HEK293T (cell line): ENCODE measurements around the gene MYL7.

Source experiments
- BHLHE40 ChIP-seq: fragments of 450-650 bp; IDR thresholded peaks from 2 replicates; pipeline ENCODE4 v1.6.1; 2016; ENCODE audit warnings: mild to moderate bottlenecking, moderate library complexity, borderline replicate concordance
- ELF4 ChIP-seq: fragments of 450-650 bp; IDR thresholded peaks from 2 replicates; pipeline ENCODE4 v1.6.1; 2017; ENCODE audit warnings: antibody characterized with exemption
- FOXA1 ChIP-seq: fragments of 450-650 bp; IDR thresholded peaks from 2 replicates; pipeline ENCODE4 v1.6.1; 2016; ENCODE audit warnings: mild to moderate bottlenecking
- FOXM1 ChIP-seq: fragments of 450-650 bp; IDR thresholded peaks from 2 replicates; pipeline ENCODE4 v1.6.1; 2017; ENCODE audit warnings: mild to moderate bottlenecking, borderline replicate concordance
- L3MBTL2 ChIP-seq: fragments of 450-650 bp; conservative IDR thresholded peaks from 2 replicates; pipeline ENCODE4 v1.6.1; 2016; ENCODE audit warnings: mild to moderate bottlenecking
- LEF1 ChIP-seq: fragments of 450-650 bp; IDR thresholded peaks from 2 replicates; pipeline ENCODE4 v1.6.1; 2017; ENCODE audit warnings: mild to moderate bottlenecking, borderline replicate concordance
- NFRKB ChIP-seq: fragments of 450-650 bp; IDR thresholded peaks from 2 replicates; pipeline ENCODE4 v1.6.1; 2016; ENCODE audit warnings: mild to moderate bottlenecking, moderate library complexity
- SP1 ChIP-seq: fragments of 450-650 bp; IDR thresholded peaks from 2 replicates; pipeline ENCODE4 v1.6.1; 2017
- SUZ12 ChIP-seq: fragments of 450-650 bp; IDR thresholded peaks from 2 replicates; pipeline ENCODE4 v1.6.1; 2016; ENCODE audit warnings: mild to moderate bottlenecking
- TARDBP ChIP-seq: fragments of 450-650 bp; IDR thresholded peaks from 2 replicates; pipeline ENCODE4 v1.6.1; 2016
- ZNF384 ChIP-seq: fragments of 450-650 bp; IDR thresholded peaks from 2 replicates; pipeline ENCODE4 v1.6.1; 2016
- TF ChIP-seq, protein P1 (sequence below): fragments of 450-650 bp; IDR thresholded peaks from 2 replicates; pipeline ENCODE4 v1.6.1; 2016

DNA sequence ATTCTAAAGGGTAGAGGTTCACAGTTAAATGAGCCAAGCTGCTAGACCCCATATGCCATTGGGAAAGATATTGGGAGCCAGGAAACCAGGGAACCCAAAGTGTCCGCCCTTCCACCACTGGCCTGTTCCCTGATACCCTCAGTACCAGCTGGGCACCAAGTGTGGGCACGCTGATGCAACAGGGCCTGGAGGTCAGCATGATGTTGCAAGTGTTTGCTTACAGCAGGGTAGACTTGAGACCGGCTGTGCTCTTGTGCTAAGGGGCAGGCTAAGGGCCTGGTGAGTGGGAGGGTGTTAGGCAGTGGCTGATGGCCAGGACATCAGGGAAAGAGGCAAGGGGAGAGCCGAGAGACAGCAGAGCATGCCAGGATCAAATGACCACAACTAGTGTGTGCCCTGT is 21.0 kb upstream of the MYL7 start:
- TF ChIP-seq FOXM1 = no peak
- TF ChIP-seq TARDBP = no peak
- TF ChIP-seq ZNF384 = no peak
- no peak for TF ChIP-seq SP1
- no peak for TF ChIP-seq ELF4
- TF ChIP-seq, protein P1, sequence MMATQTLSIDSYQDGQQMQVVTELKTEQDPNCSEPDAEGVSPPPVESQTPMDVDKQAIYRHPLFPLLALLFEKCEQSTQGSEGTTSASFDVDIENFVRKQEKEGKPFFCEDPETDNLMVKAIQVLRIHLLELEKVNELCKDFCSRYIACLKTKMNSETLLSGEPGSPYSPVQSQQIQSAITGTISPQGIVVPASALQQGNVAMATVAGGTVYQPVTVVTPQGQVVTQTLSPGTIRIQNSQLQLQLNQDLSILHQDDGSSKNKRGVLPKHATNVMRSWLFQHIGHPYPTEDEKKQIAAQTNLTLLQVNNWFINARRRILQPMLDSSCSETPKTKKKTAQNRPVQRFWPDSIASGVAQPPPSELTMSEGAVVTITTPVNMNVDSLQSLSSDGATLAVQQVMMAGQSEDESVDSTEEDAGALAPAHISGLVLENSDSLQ = no peak
- no peak for TF ChIP-seq L3MBTL2
- TF ChIP-seq FOXA1 = no peak
- no peak for TF ChIP-seq BHLHE40
- TF ChIP-seq NFRKB = no peak
- TF ChIP-seq SUZ12 = no peak
- TF ChIP-seq LEF1 = no peak
